HepG2 (cell line): ENCODE results near the gene SEC14L6. TPM values are rescaled to one million over a fixed set of nuclear protein-coding genes. Genes with fewer than 3 reads are reported as not detected.

ENCODE experiments used
- ATAC-seq: fragments of 200-7000 bp; cut with Tn5 transposase; 3 replicates; pipeline ENCODE4 v1.9.1; 2020; ENCODE audit warnings: mild to moderate bottlenecking, moderate library complexity
- BruUV-seq: library from RNA; stranded (reverse); fragments of 400-500 nt; replicated peaks from 2 replicates; lab custom pipeline; 2021; lab: Mats Ljungman, UMichigan
- CTCF ChIA-PET: fragments of 300-600 bp; formaldehyde crosslinking; extraction: SDS; loops from one replicate; lab custom pipeline; 2021; ENCODE audit warnings: low total read pairs, inconsistent platforms, low intra/inter-chr PET ratio; lab: Yijun Ruan, JAX
- POLR2A ChIA-PET: fragments of 350-600 bp; sonication (Branson Sonifier 250); formaldehyde crosslinking; loops from one replicate; lab custom pipeline; 2020; ENCODE audit warnings: antibody characterized with exemption, inconsistent platforms; lab: Yijun Ruan, JAX
- DNase-seq: peaks from one replicate; pipeline ENCODE4 v3.0.0-alpha.2; 2015; ENCODE audit warnings: low spot score
- FAIRE-seq: peaks from 3 replicates; lab custom pipeline; 2011; peaks lifted over from hg19 to GRCh38; lab: Jason Lieb, UNC
- H2AFZ ChIP-seq: one replicate; pipeline ENCODE4 v1.6.1; 2011; ENCODE audit warnings: low read length, inconsistent platforms
- H3K27ac ChIP-seq: fragments of 300-600 bp; 3 replicates; pipeline ENCODE4 v1.8.0; 2011; ENCODE audit warnings: mixed run types, mild to moderate bottlenecking, mixed read lengths, low read length, inconsistent platforms; ENCODE audit not compliant: insufficient read depth; ENCODE audit errors: extremely low read length
- H3K27me3 ChIP-seq, 2 experiments: fragments of 200-600 bp in 1 of 2; 2 replicates in 1 of 2; 3 replicates in 1 of 2; pipeline versions ENCODE4 v1.6.0 to v1.8.0; 2011; ENCODE audit warnings: low read length in 2 of 2, mild to moderate bottlenecking in 2 of 2, moderate library complexity in 2 of 2, inconsistent platforms in 1 of 2; ENCODE audit not compliant: insufficient read depth in 2 of 2, control insufficient read depth in 1 of 2
- H3K36me3 ChIP-seq, 2 experiments: fragments of 200-600 bp in 1 of 2; replicated peaks in 1 of 2; 2 replicates in 1 of 2; 3 replicates in 1 of 2; pipeline versions ENCODE4 v1.5.1 to v1.8.0; 2011; ENCODE audit warnings: low read length in 2 of 2, inconsistent platforms in 1 of 2; ENCODE audit not compliant: insufficient read depth in 2 of 2, control insufficient read depth in 1 of 2
- H3K4me1 ChIP-seq: 2 replicates; pipeline ENCODE4 v1.5.1; 2012; ENCODE audit warnings: low read length, inconsistent platforms; ENCODE audit not compliant: insufficient read depth
- H3K4me2 ChIP-seq: 2 replicates; pipeline ENCODE4 v1.6.0; 2011; ENCODE audit warnings: low read depth, low read length, inconsistent platforms
- H3K4me3 ChIP-seq, 3 experiments: fragments of 200-600 bp in 1 of 3; sonication (generic), shearing (Covaris generic) in 1 of 3; replicated peaks in 1 of 3; 2 replicates each; pipeline ENCODE4 v1.5.1; 2011 to 2016; ENCODE audit warnings: low read length in 3 of 3, inconsistent platforms in 2 of 3, low read depth in 2 of 3, mild to moderate bottlenecking in 2 of 3, control low read depth in 1 of 3, mixed read lengths in 1 of 3; ENCODE audit not compliant: insufficient read depth in 1 of 3
- H3K79me2 ChIP-seq: one replicate; pipeline ENCODE4 v1.6.1; 2011; ENCODE audit warnings: low read length, inconsistent platforms; ENCODE audit not compliant: insufficient read depth
- H3K9ac ChIP-seq: 2 replicates; pipeline ENCODE4 v1.6.0; 2011; ENCODE audit warnings: mild to moderate bottlenecking, low read depth, low read length, inconsistent platforms; ENCODE audit not compliant: insufficient read depth
- H3K9me3 ChIP-seq: 2 replicates; pipeline ENCODE4 v1.5.1; 2012; ENCODE audit warnings: mild to moderate bottlenecking, low read length
- H4K20me1 ChIP-seq: 2 replicates; pipeline ENCODE4 v1.6.0; 2011; ENCODE audit warnings: inconsistent platforms, mild to moderate bottlenecking, low read length, moderate library complexity; ENCODE audit not compliant: insufficient read depth
- ZNF563 ChIP-seq: sonication (generic); formaldehyde crosslinking; IDR thresholded peaks from 2 replicates; pipeline ENCODE4 v1.8.0; 2022; ENCODE audit warnings: mild to moderate bottlenecking, moderate library complexity, missing genetic modification reagents
- ZNF790 ChIP-seq: sonication (generic); formaldehyde crosslinking; IDR thresholded peaks from 2 replicates; pipeline ENCODE4 v1.8.0; 2022; ENCODE audit warnings: missing genetic modification reagents, mild to moderate bottlenecking, borderline replicate concordance
- ZSCAN22 ChIP-seq: sonication (generic); formaldehyde crosslinking; IDR thresholded peaks from 2 replicates; pipeline ENCODE4 v1.4.0; 2020; ENCODE audit warnings: mild to moderate bottlenecking, missing genetic modification reagents
- WGBS: methylation state at CpG from one replicate; pipeline ENCODE4 v1.1.6; 2017; ENCODE audit warnings: low lambda C conversion rate; 5-methylcytosine and 5-hydroxymethylcytosine counted together
- in situ Hi-C: cut with HindIII; loops from 2 replicates; pipeline ENCODE4 v1.10.0; 2017; ENCODE audit warnings: low pct_unique_long_range_greater_than_20kb; ENCODE audit not compliant: extremely low pct_ligation_motif_present
- intact Hi-C: fragments of 100-400 bp; cut with micrococcal nuclease; formaldehyde crosslinking; loops from one replicate; pipeline ENCODE4 v1.10.0; 2022; ENCODE audit not compliant: unreplicated experiment
- polyA plus RNA-seq, 8 experiments: library from polyadenylated mRNA; depleted of rRNA in 3 of 8; stranded (reverse) in 7 of 8; unstranded in 1 of 8; fragments of >200 nt; fragmentation: Illumina TruSeq in 4 of 8; extraction: Trizol in 4 of 8; gene quantifications; 2 replicates each; pipeline versions ENCODE4 v1.2.1 to v1.2.3, GENCODE V29; 2011 to 2016; ENCODE audit warnings: low read depth in 4 of 8, missing spikeins in 1 of 8, mixed read lengths in 1 of 8; ENCODE audit not compliant: insufficient read depth in 1 of 8
- total RNA-seq, 5 experiments: library from RNA; depleted of rRNA; stranded (reverse); fragments of >200 nt; fragmentation: Illumina TruSeq; extraction: Trizol; gene quantifications; 2 replicates each; pipeline ENCODE4 v1.2.3, GENCODE V29; 2016; ENCODE audit warnings: low read depth in 1 of 5
- TF ChIP-seq, protein P1 (sequence below): sonication (generic); formaldehyde crosslinking; IDR thresholded peaks from 2 replicates; pipeline ENCODE4 v1.5.1; 2020; ENCODE audit warnings: mild to moderate bottlenecking, missing genetic modification reagents, moderate library complexity
- TF ChIP-seq, protein P2 (sequence below): sonication (generic); formaldehyde crosslinking; IDR thresholded peaks from 2 replicates; pipeline ENCODE4 v1.8.0; 2022; ENCODE audit warnings: mild to moderate bottlenecking, missing genetic modification reagents; ENCODE audit not compliant: insufficient replicate concordance
- TF ChIP-seq, protein P3 (sequence below): sonication (generic); formaldehyde crosslinking; IDR thresholded peaks from 2 replicates; pipeline ENCODE4 v1.5.0; 2020; ENCODE audit warnings: mild to moderate bottlenecking, missing genetic modification reagents

SEC14L6 gene
- total and polyA plus RNA-seq, 2 of the 13 experiments (the other 11 are each of a cell fraction or from before 2014, with no cell fraction given): 0.09 to 9.3 TPM

DNA sequence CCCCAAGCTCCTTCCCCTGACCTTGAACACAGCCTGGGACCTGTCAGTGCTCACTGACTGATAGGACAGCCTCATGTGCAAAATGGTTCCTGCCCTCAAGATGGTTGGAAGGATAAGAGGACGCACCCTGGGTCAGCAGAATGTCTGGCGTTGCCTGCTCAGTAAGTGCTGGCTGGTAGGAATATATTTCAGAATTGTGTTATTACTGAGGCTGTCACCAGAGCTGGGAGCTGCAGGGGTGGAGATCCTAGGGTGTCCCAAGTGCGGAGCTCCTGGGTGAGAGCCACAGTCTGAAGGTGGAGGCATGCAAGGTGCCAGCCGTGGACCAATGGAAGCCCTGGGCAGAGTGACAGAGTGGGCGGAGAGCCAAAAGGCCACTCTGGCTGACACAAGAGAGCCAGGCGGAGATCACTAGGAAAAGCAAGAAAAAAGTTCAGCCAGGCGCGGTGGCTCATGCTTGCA lies 40.0 kb downstream of the SEC14L6 start:
- FAIRE-seq: no peak
- DNase-seq: no peak
- H3K4me2 ChIP-seq: no peak overlapping the region
- intact Hi-C loops: no loop called here
- H4K20me1 ChIP-seq: no peaks in the 10 kb centered on the region
- H3K9ac ChIP-seq: no peak overlapping the region
- H3K36me3 ChIP-seq: no peaks in the 10 kb centered on the region
- in situ Hi-C loops: no loop called here
- H3K4me1 ChIP-seq: peaks cover 66% of the 10 kb centered on the region
- H3K9me3 ChIP-seq: no peaks in the 10 kb centered on the region
- no peak overlapping the region for H2AFZ ChIP-seq
- H3K4me3 ChIP-seq: no peak overlapping the region
- no peak overlapping the region for H3K27ac ChIP-seq
- BruUV-seq: no TSS peak
- no peaks in the 10 kb centered on the region for H3K79me2 ChIP-seq
- ChIA-PET CTCF (no interaction called here), POLR2A (no interaction called here)
- 88% methylated on average over 6 of the region's 8 CpGs for WGBS
- TF ChIP-seq, protein P1, sequence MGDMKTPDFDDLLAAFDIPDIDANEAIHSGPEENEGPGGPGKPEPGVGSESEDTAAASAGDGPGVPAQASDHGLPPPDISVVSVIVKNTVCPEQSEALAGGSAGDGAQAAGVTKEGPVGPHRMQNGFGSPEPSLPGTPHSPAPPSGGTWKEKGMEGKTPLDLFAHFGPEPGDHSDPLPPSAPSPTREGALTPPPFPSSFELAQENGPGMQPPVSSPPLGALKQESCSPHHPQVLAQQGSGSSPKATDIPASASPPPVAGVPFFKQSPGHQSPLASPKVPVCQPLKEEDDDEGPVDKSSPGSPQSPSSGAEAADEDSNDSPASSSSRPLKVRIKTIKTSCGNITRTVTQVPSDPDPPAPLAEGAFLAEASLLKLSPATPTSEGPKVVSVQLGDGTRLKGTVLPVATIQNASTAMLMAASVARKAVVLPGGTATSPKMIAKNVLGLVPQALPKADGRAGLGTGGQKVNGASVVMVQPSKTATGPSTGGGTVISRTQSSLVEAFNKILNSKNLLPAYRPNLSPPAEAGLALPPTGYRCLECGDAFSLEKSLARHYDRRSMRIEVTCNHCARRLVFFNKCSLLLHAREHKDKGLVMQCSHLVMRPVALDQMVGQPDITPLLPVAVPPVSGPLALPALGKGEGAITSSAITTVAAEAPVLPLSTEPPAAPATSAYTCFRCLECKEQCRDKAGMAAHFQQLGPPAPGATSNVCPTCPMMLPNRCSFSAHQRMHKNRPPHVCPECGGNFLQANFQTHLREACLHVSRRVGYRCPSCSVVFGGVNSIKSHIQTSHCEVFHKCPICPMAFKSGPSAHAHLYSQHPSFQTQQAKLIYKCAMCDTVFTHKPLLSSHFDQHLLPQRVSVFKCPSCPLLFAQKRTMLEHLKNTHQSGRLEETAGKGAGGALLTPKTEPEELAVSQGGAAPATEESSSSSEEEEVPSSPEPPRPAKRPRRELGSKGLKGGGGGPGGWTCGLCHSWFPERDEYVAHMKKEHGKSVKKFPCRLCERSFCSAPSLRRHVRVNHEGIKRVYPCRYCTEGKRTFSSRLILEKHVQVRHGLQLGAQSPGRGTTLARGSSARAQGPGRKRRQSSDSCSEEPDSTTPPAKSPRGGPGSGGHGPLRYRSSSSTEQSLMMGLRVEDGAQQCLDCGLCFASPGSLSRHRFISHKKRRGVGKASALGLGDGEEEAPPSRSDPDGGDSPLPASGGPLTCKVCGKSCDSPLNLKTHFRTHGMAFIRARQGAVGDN (CRISPR knock-in tag): peak; percentile 54
- TF ChIP-seq, protein P2, sequence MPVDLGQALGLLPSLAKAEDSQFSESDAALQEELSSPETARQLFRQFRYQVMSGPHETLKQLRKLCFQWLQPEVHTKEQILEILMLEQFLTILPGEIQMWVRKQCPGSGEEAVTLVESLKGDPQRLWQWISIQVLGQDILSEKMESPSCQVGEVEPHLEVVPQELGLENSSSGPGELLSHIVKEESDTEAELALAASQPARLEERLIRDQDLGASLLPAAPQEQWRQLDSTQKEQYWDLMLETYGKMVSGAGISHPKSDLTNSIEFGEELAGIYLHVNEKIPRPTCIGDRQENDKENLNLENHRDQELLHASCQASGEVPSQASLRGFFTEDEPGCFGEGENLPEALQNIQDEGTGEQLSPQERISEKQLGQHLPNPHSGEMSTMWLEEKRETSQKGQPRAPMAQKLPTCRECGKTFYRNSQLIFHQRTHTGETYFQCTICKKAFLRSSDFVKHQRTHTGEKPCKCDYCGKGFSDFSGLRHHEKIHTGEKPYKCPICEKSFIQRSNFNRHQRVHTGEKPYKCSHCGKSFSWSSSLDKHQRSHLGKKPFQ (CRISPR knock-in tag): no peak
- TF ChIP-seq ZNF563 (CRISPR knock-in tag) (no peak), ZSCAN22 (peak; percentile 92), ZNF790 (no peak)
- TF ChIP-seq, protein P3, sequence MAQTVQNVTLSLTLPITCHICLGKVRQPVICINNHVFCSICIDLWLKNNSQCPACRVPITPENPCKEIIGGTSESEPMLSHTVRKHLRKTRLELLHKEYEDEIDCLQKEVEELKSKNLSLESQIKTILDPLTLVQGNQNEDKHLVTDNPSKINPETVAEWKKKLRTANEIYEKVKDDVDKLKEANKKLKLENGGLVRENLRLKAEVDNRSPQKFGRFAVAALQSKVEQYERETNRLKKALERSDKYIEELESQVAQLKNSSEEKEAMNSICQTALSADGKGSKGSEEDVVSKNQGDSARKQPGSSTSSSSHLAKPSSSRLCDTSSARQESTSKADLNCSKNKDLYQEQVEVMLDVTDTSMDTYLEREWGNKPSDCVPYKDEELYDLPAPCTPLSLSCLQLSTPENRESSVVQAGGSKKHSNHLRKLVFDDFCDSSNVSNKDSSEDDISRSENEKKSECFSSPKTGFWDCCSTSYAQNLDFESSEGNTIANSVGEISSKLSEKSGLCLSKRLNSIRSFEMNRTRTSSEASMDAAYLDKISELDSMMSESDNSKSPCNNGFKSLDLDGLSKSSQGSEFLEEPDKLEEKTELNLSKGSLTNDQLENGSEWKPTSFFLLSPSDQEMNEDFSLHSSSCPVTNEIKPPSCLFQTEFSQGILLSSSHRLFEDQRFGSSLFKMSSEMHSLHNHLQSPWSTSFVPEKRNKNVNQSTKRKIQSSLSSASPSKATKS (CRISPR knock-in tag): no peak
- H3K27me3 ChIP-seq: no peaks in the 10 kb centered on the region
- ATAC-seq: no peak
